Measurements from ENCODE around the gene ZSWIM2.

DNA sequence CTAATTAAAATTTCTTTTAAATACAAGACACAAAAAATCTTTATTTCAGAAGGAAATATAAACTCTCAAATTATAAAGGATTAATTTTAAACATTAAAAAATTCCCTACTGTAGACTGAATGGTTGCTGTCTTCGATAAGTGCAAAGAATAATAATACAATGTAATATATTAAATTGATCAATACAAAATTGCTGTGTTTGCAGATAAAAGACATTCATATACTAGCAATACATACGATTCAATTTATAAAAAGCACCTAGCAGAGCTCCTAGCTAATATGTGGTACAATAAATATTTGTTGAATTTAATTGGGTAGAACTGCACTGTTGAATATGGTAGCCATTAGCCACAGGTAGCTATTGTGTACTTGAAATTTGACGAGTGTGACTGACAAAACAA lies 6.6 kb downstream of the ZSWIM2 start:
- TF ChIP-seq CTCF (IDR thresholded peaks at IDR 0.05) = no peak
- TF ChIP-seq POLR2A (IDR thresholded peaks at IDR 0.05) = no peak
